ENCODE results near the gene NANOS2.
"Not testable (repeated sequence)": the region's sequence is repeated elsewhere in the genome, so short reads cannot be mapped to it uniquely, and the experiment has no call there.

The NANOS2 gene

DNA sequence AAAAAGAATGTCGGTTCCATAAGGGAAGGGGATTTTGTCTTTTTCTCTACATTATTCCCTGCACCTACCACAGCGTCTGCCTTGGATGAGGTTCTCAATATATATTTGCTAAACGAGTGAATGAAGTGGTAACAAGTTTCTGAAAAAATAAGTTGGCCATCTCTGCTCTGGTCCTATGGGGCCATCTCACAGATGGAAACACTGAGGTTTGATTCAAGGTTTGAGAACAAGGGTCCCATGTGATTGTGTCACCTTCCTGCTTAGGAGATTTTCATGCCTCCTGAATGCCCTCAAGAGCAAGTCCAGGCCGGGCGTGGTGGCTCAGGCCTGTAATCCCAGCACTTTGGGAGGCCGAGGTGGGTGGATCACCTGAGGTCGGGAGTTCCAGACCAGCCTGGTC lies 15.3 kb downstream of the NANOS2 start:
- no peak overlapping the region for H3K4me3 ChIP-seq (ENCODE audit: low read length)
- no peak overlapping the region for H3K4me2 ChIP-seq (ENCODE audit: low read length)
- no peaks in the 10 kb centered on the region for H3K9me2 ChIP-seq (replicated peaks; ENCODE audit: control insufficient read depth, low read length)
- H3K79me2 ChIP-seq (ENCODE audit: control insufficient read depth, low read length), result peaks cover 27% of the 10 kb centered on the region
- no peak overlapping the region for H3K27ac ChIP-seq (ENCODE audit: low read depth, low read length)
- no peak for TF ChIP-seq EZH2phosphoT487 (IDR thresholded peaks at IDR 0.05; ENCODE audit: borderline replicate concordance, low read length)
- TF ChIP-seq CTCF (IDR thresholded peaks at IDR 0.05; ENCODE audit: low read depth, low read length, poor library complexity, severe bottlenecking), result no peak
- H3K36me3 ChIP-seq (ENCODE audit: control insufficient read depth, low read length), result peaks cover 33% of the 10 kb centered on the region
- H4K20me1 ChIP-seq (ENCODE audit: control insufficient read depth, insufficient read depth, low read depth, low read length), result no peaks in the 10 kb centered on the region
- peaks cover 32% of the 10 kb centered on the region for H3K4me1 ChIP-seq (ENCODE audit: control insufficient read depth, low read length)
- H3K9me3 ChIP-seq (ENCODE audit: control insufficient read depth, insufficient read depth, low read length), result no peaks in the 10 kb centered on the region
- no peaks in the 10 kb centered on the region for H3K27me3 ChIP-seq (ENCODE audit: control insufficient read depth, low read length)
- no peaks in the 10 kb centered on the region for H3F3A ChIP-seq (ENCODE audit: control insufficient read depth, insufficient read depth)

- no peak overlapping the region for H3K4me3 ChIP-seq (ENCODE audit: low read length)
- no peaks in the 10 kb centered on the region for H4K20me1 ChIP-seq (ENCODE audit: control insufficient read depth, insufficient read depth, low read depth, low read length)
- peaks cover 25% of the 10 kb centered on the region for H3K4me1 ChIP-seq (ENCODE audit: control insufficient read depth, low read length)
- H3F3A ChIP-seq (ENCODE audit: control insufficient read depth, insufficient read depth), result no peaks in the 10 kb centered on the region
- H3K36me3 ChIP-seq (ENCODE audit: control insufficient read depth, low read length), result peaks cover 35% of the 10 kb centered on the region
- H3K27ac ChIP-seq (ENCODE audit: low read depth, low read length), result no peak overlapping the region
- H3K27me3 ChIP-seq (ENCODE audit: control insufficient read depth, low read length), result no peaks in the 10 kb centered on the region
- H3K9me3 ChIP-seq (ENCODE audit: control insufficient read depth, insufficient read depth, low read length), result no peaks in the 10 kb centered on the region
- peaks cover 27% of the 10 kb centered on the region for H3K79me2 ChIP-seq (ENCODE audit: control insufficient read depth, low read length)
- TF ChIP-seq CTCF (IDR thresholded peaks at IDR 0.05; ENCODE audit: low read depth, low read length, poor library complexity, severe bottlenecking) (no peak), EZH2phosphoT487 (IDR thresholded peaks at IDR 0.05; ENCODE audit: borderline replicate concordance, low read length) (no peak)
- no peak overlapping the region for H3K4me2 ChIP-seq (ENCODE audit: low read length)
- no peaks in the 10 kb centered on the region for H3K9me2 ChIP-seq (replicated peaks; ENCODE audit: control insufficient read depth, low read length)
These were observed 17.2 kb downstream of the NANOS2 start for GRCh38 chr19:45897261-45897812.

DNA sequence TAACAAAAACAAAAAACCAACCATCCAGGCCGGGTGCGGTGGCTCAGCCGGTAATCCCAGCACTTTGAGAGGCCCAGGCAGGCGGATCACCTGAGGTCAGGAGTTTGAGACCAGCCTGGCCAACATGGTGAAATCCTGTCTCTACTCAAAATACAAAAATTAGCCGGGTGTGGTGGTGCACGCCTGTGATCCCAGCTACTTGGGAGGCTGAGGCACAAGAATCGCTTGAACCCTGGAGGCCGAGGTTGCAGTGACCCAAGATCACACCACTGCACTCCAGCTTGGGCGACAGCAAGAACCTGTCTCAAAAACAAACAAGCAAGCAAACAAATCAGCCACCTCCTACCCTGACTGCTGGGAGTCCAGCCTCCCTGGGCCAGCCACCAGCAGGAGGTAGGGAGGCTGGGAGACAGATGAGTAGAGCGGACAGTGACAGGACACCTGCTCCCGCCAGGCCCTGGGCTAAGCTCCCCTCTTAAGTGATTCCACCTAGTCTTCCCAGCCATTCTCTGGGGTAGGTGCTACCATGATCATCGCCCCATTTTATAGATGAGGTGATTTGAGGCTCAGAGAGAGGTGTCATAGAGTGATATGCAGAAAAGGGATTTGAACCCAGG lies 18.5 kb downstream of the NANOS2 start:
- Histone ChIP-seq H3K4me1 (ENCODE audit: control insufficient read depth, low read length) (peaks cover 20% of the 10 kb centered on the region), H3K36me3 (ENCODE audit: control insufficient read depth, low read length) (peaks cover 35% of the 10 kb centered on the region), H3K79me2 (ENCODE audit: control insufficient read depth, low read length) (peaks cover 14% of the 10 kb centered on the region)
- not testable (repeated sequence) for H3K9me3 ChIP-seq (ENCODE audit: control insufficient read depth, insufficient read depth, low read length); H3K4me2 ChIP-seq (ENCODE audit: low read length); H3K9me2 ChIP-seq (replicated peaks; ENCODE audit: control insufficient read depth, low read length); H3F3A ChIP-seq (ENCODE audit: control insufficient read depth, insufficient read depth); H3K27me3 ChIP-seq (ENCODE audit: control insufficient read depth, low read length); H3K4me3 ChIP-seq (ENCODE audit: low read length); H3K27ac ChIP-seq (ENCODE audit: low read depth, low read length); H4K20me1 ChIP-seq (ENCODE audit: control insufficient read depth, insufficient read depth, low read depth, low read length)

GRCh38 chr19:45895519-45895972 lies 19.0 kb downstream of the NANOS2 start:
- Histone ChIP-seq H3K4me2 (ENCODE audit: low read length) (no peak overlapping the region), H3K9me2 (replicated peaks; ENCODE audit: control insufficient read depth, low read length) (no peaks in the 10 kb centered on the region), H3K27ac (ENCODE audit: low read depth, low read length) (no peak overlapping the region), H3K27me3 (ENCODE audit: control insufficient read depth, low read length) (no peaks in the 10 kb centered on the region), H4K20me1 (ENCODE audit: control insufficient read depth, insufficient read depth, low read depth, low read length) (no peaks in the 10 kb centered on the region), H3K4me3 (ENCODE audit: low read length) (no peak overlapping the region), H3K36me3 (ENCODE audit: control insufficient read depth, low read length) (peaks cover 30% of the 10 kb centered on the region), H3K4me1 (ENCODE audit: control insufficient read depth, low read length) (peaks cover 14% of the 10 kb centered on the region), H3K9me3 (ENCODE audit: control insufficient read depth, insufficient read depth, low read length) (no peaks in the 10 kb centered on the region), H3F3A (ENCODE audit: control insufficient read depth, insufficient read depth) (no peaks in the 10 kb centered on the region), H3K79me2 (ENCODE audit: control insufficient read depth, low read length) (peaks cover 9% of the 10 kb centered on the region)
- no peak for TF ChIP-seq EZH2phosphoT487 (IDR thresholded peaks at IDR 0.05; ENCODE audit: borderline replicate concordance, low read length)
- no peak for TF ChIP-seq CTCF (IDR thresholded peaks at IDR 0.05; ENCODE audit: low read depth, low read length, poor library complexity, severe bottlenecking)

Measured in DOHH2 (cell line).